Activated CD4-positive, alpha-beta T cell treated with anti-CD3 and anti-CD28 coated beads, Interleukin-2, amount 10 ng/mL, durations not matched to agents 7 days and 5 days (primary cell): Measurements from ENCODE around the gene TTC5. TPM values are rescaled to one million over a fixed set of nuclear protein-coding genes. Genes with fewer than 3 reads are reported as not detected.
"Not testable (repeated sequence)": the region's sequence is repeated elsewhere in the genome, so short reads cannot be mapped to it uniquely, and the experiment has no call there.

Experiments used
- CTCF ChIA-PET: fragments of 350-600 bp; sonication (Branson Sonifier 250); formaldehyde crosslinking; loops from one replicate; lab custom pipeline; 2021; ENCODE audit warnings: antibody characterized with exemption; lab: Charles Lee
- POLR2A ChIA-PET: fragments of 350-600 bp; sonication (Branson Sonifier 250); formaldehyde crosslinking; loops from one replicate; lab custom pipeline; 2021; ENCODE audit warnings: antibody characterized with exemption; lab: Charles Lee
- DNase-seq: peaks from one replicate; pipeline ENCODE4 v3.0.0-alpha.2; 2020
- H3K27ac Mint-ChIP-seq: one replicate; pipeline ENCODE4 v1.8.0; 2021; ENCODE audit warnings: mild to moderate bottlenecking, moderate library complexity, mixed read lengths
- H3K27me3 Mint-ChIP-seq: one replicate; pipeline ENCODE4 v1.8.0; 2021; ENCODE audit warnings: mixed read lengths
- H3K36me3 Mint-ChIP-seq: one replicate; pipeline ENCODE4 v1.8.0; 2021; ENCODE audit warnings: low read depth, mixed read lengths
- H3K4me1 Mint-ChIP-seq: one replicate; pipeline ENCODE4 v1.8.0; 2021; ENCODE audit warnings: mixed read lengths
- H3K4me3 Mint-ChIP-seq: one replicate; pipeline ENCODE4 v1.8.0; 2021; ENCODE audit warnings: mild to moderate bottlenecking, moderate library complexity, mixed read lengths
- H3K9me3 Mint-ChIP-seq: one replicate; pipeline ENCODE4 v1.8.0; 2021; ENCODE audit warnings: mixed read lengths
- total RNA-seq, 2 experiments: library from RNA; stranded (reverse); gene quantifications; one replicate each; pipeline ENCODE4 v1.2.3, GENCODE V29; 2021

The TTC5 gene
- total RNA-seq, 2 experiments from 2014 or later, result 22.7 to 23.5 TPM

DNA sequence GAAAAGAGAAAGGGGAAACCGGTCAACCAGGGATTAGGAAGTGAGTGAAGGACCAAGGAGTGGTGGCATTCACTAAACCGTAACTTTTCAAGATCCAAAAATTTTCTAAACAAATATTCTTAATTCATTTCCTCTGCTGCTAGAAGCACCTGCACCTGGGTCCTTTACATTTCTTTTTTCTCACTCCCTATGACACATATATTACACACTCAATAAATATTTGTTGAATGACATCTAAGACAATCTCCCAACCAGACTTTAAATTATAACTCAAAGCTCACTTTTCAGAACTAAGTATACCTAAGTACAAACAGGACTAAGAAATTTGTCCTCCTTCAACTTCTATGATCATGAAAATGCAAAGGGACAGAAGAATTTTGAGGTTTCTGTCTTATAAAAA, 11.1 kb downstream of the TTC5 start:
- no peak overlapping the region for H3K27ac Mint-ChIP-seq
- no peaks in the 10 kb centered on the region for H3K9me3 Mint-ChIP-seq
- CTCF ChIA-PET, result no interaction called here
- H3K36me3 Mint-ChIP-seq, result peaks cover 41% of the 10 kb centered on the region
- H3K4me1 Mint-ChIP-seq, result no peaks in the 10 kb centered on the region
- DNase-seq, result no peak
- no peaks in the 10 kb centered on the region for H3K27me3 Mint-ChIP-seq
- no peak overlapping the region for H3K4me3 Mint-ChIP-seq
- POLR2A ChIA-PET, result no interaction called here

DNA sequence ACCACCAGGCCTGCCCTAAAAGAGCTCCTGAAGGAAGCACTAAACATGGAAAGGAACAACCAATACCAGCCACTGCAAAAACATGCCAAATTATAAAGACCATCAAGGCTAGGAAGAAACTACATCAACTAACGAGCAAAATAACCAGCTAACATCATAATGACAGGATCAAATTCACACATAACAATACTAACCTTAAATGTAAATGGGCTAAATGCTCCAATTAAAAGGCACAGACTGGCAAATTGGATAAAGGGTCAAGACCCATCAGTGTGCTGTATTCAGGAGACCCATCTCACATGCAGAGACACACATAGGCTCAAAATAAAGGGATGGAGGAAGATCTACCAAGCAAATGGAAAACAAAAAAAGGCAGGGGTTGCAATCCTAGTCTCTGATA, 23.8 kb downstream of the TTC5 start:
- H3K4me3 Mint-ChIP-seq, POLR2A ChIA-PET, DNase-seq, H3K27ac Mint-ChIP-seq, H3K27me3 Mint-ChIP-seq, CTCF ChIA-PET: not testable (repeated sequence)
- Mint-ChIP-seq H3K36me3 (peaks cover 62% of the 10 kb centered on the region), H3K9me3 (peaks cover 11% of the 10 kb centered on the region), H3K4me1 (peaks cover 22% of the 10 kb centered on the region)

DNA sequence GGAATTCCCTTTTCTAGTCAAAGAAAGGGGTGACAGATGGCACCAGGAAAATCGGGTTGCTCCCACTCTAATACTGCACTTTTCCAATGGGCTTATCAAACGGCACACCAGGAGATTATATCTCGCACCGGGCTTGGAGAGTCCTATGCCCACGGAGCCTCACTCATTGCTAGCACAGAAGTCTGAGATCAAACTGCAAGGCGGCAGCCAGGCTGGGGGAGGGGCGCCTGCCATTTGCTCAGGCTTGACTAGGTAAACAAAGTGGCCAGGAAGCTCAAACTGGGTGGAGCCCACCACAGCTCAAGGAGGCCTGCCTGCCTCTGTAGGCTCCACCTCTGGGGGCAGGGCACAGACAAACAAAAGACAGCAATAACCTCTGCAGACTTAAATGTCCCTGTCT, 25.5 kb downstream of the TTC5 start:
- peaks cover 50% of the 10 kb centered on the region for H3K36me3 Mint-ChIP-seq
- H3K4me1 Mint-ChIP-seq, result peaks cover 22% of the 10 kb centered on the region
- H3K27ac Mint-ChIP-seq, H3K27me3 Mint-ChIP-seq, H3K4me3 Mint-ChIP-seq, CTCF ChIA-PET: not testable (repeated sequence)
- POLR2A ChIA-PET, result interaction anchor here (0.6 kb wide), 2 partner anchors 140 to 1147 kb away, joined by 3 to 4 read pairs; no protein-coding TSS in a partner anchor
- peaks cover 14% of the 10 kb centered on the region for H3K9me3 Mint-ChIP-seq
- DNase-seq, result peak; percentile 10

DNA sequence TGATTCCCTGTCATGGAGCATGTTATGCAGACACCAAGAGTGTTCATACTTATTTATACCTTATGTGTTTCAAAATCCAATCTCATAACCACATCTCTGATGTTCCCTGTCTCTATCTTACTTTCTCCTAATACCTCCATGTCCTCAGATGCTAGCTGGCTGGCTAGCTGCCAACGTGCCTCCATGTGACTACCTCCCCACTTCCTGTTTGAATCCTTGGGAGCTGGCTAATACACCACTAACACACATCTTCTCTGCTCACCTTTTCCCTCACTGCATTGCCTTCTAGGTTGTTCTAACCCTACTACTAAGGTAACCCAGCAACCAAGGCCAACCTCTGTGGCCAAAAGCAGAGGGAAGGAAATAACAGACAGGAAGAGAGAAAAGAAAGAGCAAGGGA, 27.3 kb downstream of the TTC5 start:
- peaks cover 31% of the 10 kb centered on the region for H3K9me3 Mint-ChIP-seq
- CTCF ChIA-PET, result no interaction called here
- H3K4me1 Mint-ChIP-seq, result peaks cover 22% of the 10 kb centered on the region
- POLR2A ChIA-PET, result no interaction called here
- H3K4me3 Mint-ChIP-seq, result no peak overlapping the region
- no peaks in the 10 kb centered on the region for H3K27me3 Mint-ChIP-seq
- DNase-seq, result no peak
- H3K27ac Mint-ChIP-seq, result peak overlapping the region; percentile 6
- peaks cover 49% of the 10 kb centered on the region for H3K36me3 Mint-ChIP-seq

DNA sequence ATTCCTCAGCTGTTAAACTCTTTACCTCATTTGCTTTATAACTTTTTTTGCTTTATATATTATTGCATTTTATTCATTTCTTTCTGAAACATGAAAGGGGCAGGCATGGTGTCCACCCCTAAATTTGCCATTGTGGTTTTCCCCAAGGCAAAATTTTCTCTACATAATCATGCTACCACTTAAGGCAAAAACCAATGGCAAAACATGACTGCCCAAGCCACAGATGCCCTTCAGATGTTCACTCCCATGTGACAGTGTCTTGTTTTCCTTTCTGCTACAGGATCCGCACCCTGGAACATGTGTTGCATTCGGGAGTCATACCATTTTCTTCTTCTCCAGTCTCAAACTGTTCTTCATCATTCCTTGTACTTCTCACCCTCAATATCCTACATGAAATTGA, 28.3 kb downstream of the TTC5 start:
- ChIA-PET POLR2A (no interaction called here), CTCF (no interaction called here)
- peaks cover 37% of the 10 kb centered on the region for H3K9me3 Mint-ChIP-seq
- H3K27me3 Mint-ChIP-seq, result no peaks in the 10 kb centered on the region
- peaks cover 40% of the 10 kb centered on the region for H3K36me3 Mint-ChIP-seq
- no peak overlapping the region for H3K27ac Mint-ChIP-seq
- DNase-seq, result no peak
- peaks cover 22% of the 10 kb centered on the region for H3K4me1 Mint-ChIP-seq
- no peak overlapping the region for H3K4me3 Mint-ChIP-seq

DNA sequence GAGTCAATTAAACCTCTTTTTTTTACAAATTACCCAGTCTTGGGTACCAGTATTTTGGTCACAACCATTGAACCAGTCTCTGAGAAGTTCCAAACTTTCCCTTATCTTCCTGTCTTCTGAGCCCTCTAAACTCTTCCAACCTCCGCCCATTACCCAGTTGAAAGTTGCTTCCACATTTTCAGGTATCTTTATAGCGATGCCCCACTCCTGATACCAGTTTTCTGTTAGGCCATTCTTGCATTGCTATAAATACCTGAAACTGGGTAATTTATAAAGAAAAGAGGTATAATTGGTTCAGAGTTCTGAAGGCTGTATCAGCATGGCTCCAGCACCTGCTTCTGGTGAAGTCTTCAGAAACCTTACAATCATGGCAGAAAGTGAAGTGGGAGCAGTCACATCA, 31.7 kb downstream of the TTC5 start:
- POLR2A ChIA-PET, result no interaction called here
- Mint-ChIP-seq H3K9me3 (peaks cover 38% of the 10 kb centered on the region), H3K4me1 (peaks cover 6% of the 10 kb centered on the region), H3K27me3 (no peaks in the 10 kb centered on the region), H3K4me3 (no peak overlapping the region), H3K27ac (no peak overlapping the region), H3K36me3 (peaks cover 18% of the 10 kb centered on the region)
- DNase-seq, result no peak
- CTCF ChIA-PET, result no interaction called here

DNA sequence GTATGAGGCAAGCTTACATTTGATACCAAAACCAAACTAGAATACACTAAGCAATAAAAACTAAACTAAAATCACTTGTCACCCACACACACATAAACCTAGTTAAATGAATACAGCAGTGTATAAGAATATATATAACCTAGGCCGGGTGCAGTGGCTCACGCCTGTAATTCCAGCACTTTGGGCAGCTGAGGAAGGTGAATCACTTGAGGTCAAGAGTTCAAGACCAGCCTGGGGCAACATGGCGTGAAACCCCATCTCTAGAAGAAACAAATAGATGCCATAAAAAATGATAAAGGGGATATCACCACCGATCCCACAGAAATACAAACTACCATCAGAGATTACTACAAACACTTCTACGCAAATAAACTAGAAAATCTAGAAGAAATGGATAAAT, 41.4 kb downstream of the TTC5 start:
- H3K36me3 Mint-ChIP-seq, H3K4me3 Mint-ChIP-seq, H3K9me3 Mint-ChIP-seq, H3K27ac Mint-ChIP-seq, CTCF ChIA-PET, H3K4me1 Mint-ChIP-seq, DNase-seq, H3K27me3 Mint-ChIP-seq, POLR2A ChIA-PET: not testable (repeated sequence)

DNA sequence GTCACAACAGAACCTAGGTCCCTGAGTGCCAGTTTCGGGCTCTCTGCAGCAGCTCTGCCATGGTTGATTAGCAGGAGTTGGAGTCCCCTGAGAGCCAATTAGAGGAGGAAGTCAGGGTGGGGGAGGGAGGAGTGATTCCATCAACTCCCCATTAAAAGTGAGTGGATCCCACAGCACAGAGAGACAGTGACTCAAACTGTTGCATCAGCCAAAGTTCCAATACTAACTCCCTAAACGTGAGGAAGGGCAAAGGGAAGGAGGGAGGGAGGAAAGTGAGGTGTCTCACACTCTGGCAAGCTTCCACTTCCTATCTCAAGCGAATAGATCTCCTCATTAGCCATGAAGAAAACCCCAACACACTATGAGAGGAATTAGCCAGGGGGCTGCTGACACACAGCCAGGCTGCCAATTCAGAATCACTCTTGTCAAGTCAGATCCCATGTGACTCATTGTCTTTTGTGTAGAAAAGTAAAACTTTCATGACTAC, 43.1 kb downstream of the TTC5 start:
- DNase-seq, result no peak
- no peaks in the 10 kb centered on the region for H3K36me3 Mint-ChIP-seq
- H3K9me3 Mint-ChIP-seq, result no peaks in the 10 kb centered on the region
- CTCF ChIA-PET, result no interaction called here
- no peaks in the 10 kb centered on the region for H3K4me1 Mint-ChIP-seq
- H3K4me3 Mint-ChIP-seq, result no peak overlapping the region
- POLR2A ChIA-PET, result no interaction called here
- no peak overlapping the region for H3K27ac Mint-ChIP-seq
- no peaks in the 10 kb centered on the region for H3K27me3 Mint-ChIP-seq

DNA sequence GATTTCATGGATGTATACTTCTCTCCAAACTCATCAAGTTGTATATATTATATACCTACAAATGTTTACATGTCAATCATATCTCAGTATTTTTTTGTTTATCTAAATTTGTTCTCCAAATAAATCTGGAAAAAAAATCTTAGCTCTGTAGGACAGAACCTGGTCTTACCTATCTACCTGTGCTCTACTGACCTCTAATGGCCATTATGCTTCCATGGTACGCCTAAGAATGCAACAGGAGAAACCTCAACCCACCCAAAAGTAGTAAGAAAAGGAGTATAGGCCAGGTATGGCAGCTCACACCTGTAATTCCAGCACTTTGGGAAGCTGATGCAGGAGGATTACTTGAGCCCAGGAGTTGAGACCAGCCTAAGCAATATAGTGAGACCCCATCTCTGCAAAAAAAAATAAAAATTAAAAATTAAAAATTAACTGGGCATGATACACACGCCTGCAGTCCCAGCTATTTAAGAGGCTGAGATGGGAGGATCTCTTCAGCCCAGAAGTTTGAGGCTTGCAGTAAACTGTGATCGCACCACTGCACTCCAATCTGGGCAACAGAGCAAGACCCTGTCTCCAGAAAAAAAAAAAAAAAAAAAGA, 58.0 kb downstream of the TTC5 start:
- Mint-ChIP-seq H3K9me3 (no peaks in the 10 kb centered on the region), H3K27me3 (no peaks in the 10 kb centered on the region), H3K4me1 (no peaks in the 10 kb centered on the region), H3K36me3 (no peaks in the 10 kb centered on the region), H3K27ac (no peak overlapping the region), H3K4me3 (no peak overlapping the region)
- ChIA-PET POLR2A (no interaction called here), CTCF (interaction anchor here (0.6 kb wide), 1 partner anchor 66 kb away, joined by 3 read pairs; no protein-coding TSS in a partner anchor)
- no peak for DNase-seq

Other genes with a start within 250 kb of the TTC5 start
- not detected for gene OR4L1, start 245.9 kb downstream of the TTC5 start, total RNA-seq
- gene OR4K17, start 195.2 kb downstream of the TTC5 start, total RNA-seq, result not detected
- gene OR4N5, start 167.1 kb downstream of the TTC5 start, total RNA-seq, result not detected
- not detected for gene OR11G2, start 115.1 kb downstream of the TTC5 start, total RNA-seq
- not detected for gene OR11H6, start 82.2 kb downstream of the TTC5 start, total RNA-seq
- not detected for gene OR11H7, start 77.0 kb downstream of the TTC5 start, total RNA-seq
- not detected for gene OR11H4, start 66.7 kb downstream of the TTC5 start, total RNA-seq
- 10 to 100 TPM; 30.8 to 32.1 TPM for gene CCNB1IP1, start 27.3 kb upstream of the TTC5 start, total RNA-seq
- gene PARP2, start 37.7 kb upstream of the TTC5 start, total RNA-seq, result 10 to 100 TPM; 28.6 to 32.5 TPM
- 10 to 100 TPM; 38.1 to 42.9 TPM for gene TEP1, start 107.5 kb upstream of the TTC5 start, total RNA-seq
- gene KLHL33, start 130.2 kb upstream of the TTC5 start, total RNA-seq, result under 1 TPM; 0.15 to 0.17 TPM
- gene OSGEP, start 148.9 kb upstream of the TTC5 start, total RNA-seq, result 10 to 100 TPM; 58.5 to 59.8 TPM
- 100 to 1,000 TPM; 131 to 144 TPM for gene APEX1, start 149.3 kb upstream of the TTC5 start, total RNA-seq
- gene PIP4P1, start 155.5 kb upstream of the TTC5 start, total RNA-seq, result 10 to 100 TPM; 33.9 to 40.8 TPM
- gene PNP, start 163.5 kb upstream of the TTC5 start, total RNA-seq, result 100 to 1,000 TPM; 178 to 183 TPM
- gene RNASE10, start 199.6 kb upstream of the TTC5 start, total RNA-seq, result under 1 TPM; 0.23 to 0.40 TPM